Heart right ventricle (tissue), 16 donors: ENCODE results near the gene DRD5. TPM values are rescaled to one million over a fixed set of nuclear protein-coding genes. Genes with fewer than 3 reads are reported as not detected.
A peak's percentile ranks its signal among the peaks of the same experiment; 100 is the strongest.

Source experiments
- ATAC-seq, 8 donors: fragments of 200-7000 bp; cut with Tn5 transposase; one replicate each; pipeline ENCODE4 v1.9.1; 2020; ENCODE audit warnings: mild to moderate bottlenecking in 8 of 8, moderate library complexity in 8 of 8, moderate number of reproducible peaks in 1 of 8
- DNase-seq, 2 donors: peaks; one replicate each; pipeline ENCODE4 v3.0.0-alpha.2; 2020
- H3K27ac ChIP-seq, 10 donors: fragments of 200-600 bp; sonication (generic) in 2 of 10; one replicate each; pipeline versions ENCODE4 v1.5.0 to v1.8.0; 2020 to 2022; ENCODE audit warnings: mild to moderate bottlenecking in 3 of 10
- H3K27me3 ChIP-seq, 7 donors: fragments of 200-600 bp; one replicate each; pipeline ENCODE4 v1.8.0; 2021 to 2022; ENCODE audit warnings: mild to moderate bottlenecking in 2 of 7
- H3K36me3 ChIP-seq, 9 donors: fragments of 200-600 bp; sonication (generic) in 1 of 9; one replicate each; pipeline versions ENCODE4 v1.5.0 to v1.8.0; 2020 to 2022; ENCODE audit warnings: mild to moderate bottlenecking in 2 of 9
- H3K4me1 ChIP-seq, 9 donors: fragments of 200-600 bp; sonication (generic) in 1 of 9; one replicate each; pipeline versions ENCODE4 v1.5.0 to v1.8.0; 2020 to 2022; ENCODE audit warnings: mild to moderate bottlenecking in 4 of 9
- H3K4me3 ChIP-seq, 10 donors: fragments of 200-600 bp; sonication (generic) in 2 of 10; one replicate each; pipeline versions ENCODE4 v1.5.0 to v1.8.0; 2020 to 2022; ENCODE audit warnings: mild to moderate bottlenecking in 7 of 10, moderate library complexity in 2 of 10
- H3K9me3 ChIP-seq, 11 donors: fragments of 200-600 bp in 10 of 11; sonication (generic) in 2 of 11; one replicate each; pipeline versions ENCODE4 v1.5.0 to v1.8.0; 2013 to 2022; ENCODE audit warnings: mild to moderate bottlenecking in 2 of 11, control low read depth in 1 of 11, moderate library complexity in 1 of 11
- CTCF ChIP-seq, 9 donors: fragments of 200-600 bp; sonication (generic) in 2 of 9; IDR thresholded peaks; one replicate each; pipeline versions ENCODE4 v1.5.0 to v1.8.0; 2021 to 2022; ENCODE audit warnings: antibody characterized with exemption in 9 of 9, mild to moderate bottlenecking in 5 of 9, moderate library complexity in 1 of 9
- WGBS, 2 donors: extraction: QIAGEN DNeasy Blood & Tissue Kit; methylation state at CpG; one replicate each; pipeline ENCODE4 v1.1.7; 2013; ENCODE audit warnings: inconsistent platforms in 1 of 2; 5-methylcytosine and 5-hydroxymethylcytosine counted together
- intact Hi-C, 10 donors: fragments of 100-400 bp; cut with DNase I; formaldehyde crosslinking; loops; one replicate each; pipeline versions ENCODE4 v1.11.1 to v1.14.2; 2022
- polyA plus RNA-seq, 2 donors: library from polyadenylated mRNA; stranded (reverse); fragments of 200-250 nt; gene quantifications; one replicate each; pipeline ENCODE4 v1.2.3, GENCODE V29; 2013
- total RNA-seq, 10 donors: library from RNA; stranded (reverse); fragmentation: NEBNext Ultra II Directional in 3 of 10; extraction: Animal tissue kit (Norgen Biotek cat#: 25700) in 3 of 10; gene quantifications; one replicate each; pipeline versions ENCODE4 v1.2.1 to v1.2.4, GENCODE V29; 2021 to 2023
- donor health status: Arrhythmogenic right ventricular cardiomyopathy.
- donor health status: ischemic (EF 13 %, LVEDD 7.1; RV severe dilation, severe dysfunction).
- donor health status: healthy with polysubstance abuse.
- donor health status: DM: no; HTN: yes; CAD: no.
- donor health status: DM: no; HTN: no; CAD: no.
- donor health status: ischemic (EF 25% LVEDD 6.9; RV normal size, moderate dysfunction).
- donor health status: ischemic (EF 25% LVEDD 5.7; RV mildly dilated, moderate dysfunction).
- donor health status: healthy.
- donor health status: DM: yes; HTN: yes; CAD: no.
- donor health status: Ischemic cardiomyopathy.
- donor health status: ischemic (EF 35%, LVEDD 5.7; RV mildly dilated, moderate dysfunction).
- donor health status: nonischemic (EF 11% LVEDD 7.7; RV severe dilation, severe dysfunction).
- donor health status: DM: yes; HTN: yes; CAD: no.
- donor health status: PGD.
- donor health status: ischemic (EF 29% LVEDD 5.4; RV normal size, mild dysfunction).
- donor health status: nonischemic (EF 23%, LVEDD 6.1; RV moderate dilation, normal function).

Gene DRD5
- total and polyA plus RNA-seq, 12 donors: 0.07 TPM; not detected in 11

- 75 to 85% methylated on average over 3 of the region's 3 CpGs for WGBS, 2 donors
Observed at GRCh38 chr4:9811806-9812205, 30.4 kb downstream of the DRD5 start.

GRCh38 chr4:9812501-9813340, 31.3 kb downstream of the DRD5 start:
- Histone ChIP-seq H3K36me3 (no peaks in the 10 kb centered on the region), H3K4me3 (no peak overlapping the region), H3K9me3 (no peaks in the 10 kb centered on the region), H3K27me3 (no peaks in the 10 kb centered on the region), H3K4me1 (peaks cover 0 to 13% (median 0%) of the 10 kb centered on the region in 9 donors), H3K27ac (no peak overlapping the region)
- DNase-seq (no peak), ATAC-seq (peak in 7 of 8 donors; percentile 18 to 76 (median 50))
- TF ChIP-seq CTCF (IDR thresholded peaks at IDR 0.05): no peak
- intact Hi-C loops: no loop called here
- WGBS, 2 donors: 42 to 48% methylated on average over 4 of the region's 4 CpGs

More at GRCh38 chr4:9811806-9812205, 30.4 kb downstream of the DRD5 start:
- ATAC-seq: no peak
- Histone ChIP-seq H3K27me3 (no peaks in the 10 kb centered on the region), H3K4me1 (peaks cover 0 to 13% (median 0%) of the 10 kb centered on the region in 9 donors), H3K9me3 (no peaks in the 10 kb centered on the region), H3K36me3 (no peaks in the 10 kb centered on the region), H3K27ac (no peak overlapping the region), H3K4me3 (no peak overlapping the region)
- DNase-seq: no peak
- intact Hi-C loops: no loop called here
- TF ChIP-seq CTCF (IDR thresholded peaks at IDR 0.05): no peak

- DNase-seq: no peak
- Histone ChIP-seq H3K27ac (no peak overlapping the region), H3K4me1 (peaks cover 0 to 13% (median 0%) of the 10 kb centered on the region in 9 donors), H3K4me3 (no peak overlapping the region), H3K9me3 (peaks cover 0 to 6% (median 0%) of the 10 kb centered on the region in 11 donors), H3K27me3 (no peaks in the 10 kb centered on the region), H3K36me3 (no peaks in the 10 kb centered on the region)
- 93 to 98% methylated on average over 3 of the region's 3 CpGs for WGBS, 2 donors
- ATAC-seq: no peak
- intact Hi-C loops: no loop called here
- TF ChIP-seq CTCF (IDR thresholded peaks at IDR 0.05): no peak
Observed at GRCh38 chr4:9816285-9816684, 34.9 kb downstream of the DRD5 start.

- H3K36me3 ChIP-seq: no peaks in the 10 kb centered on the region
- ATAC-seq (no peak), DNase-seq (no peak)
- intact Hi-C loops: no loop called here
- H3K4me1 ChIP-seq: no peaks in the 10 kb centered on the region
- H3K27me3 ChIP-seq: no peaks in the 10 kb centered on the region
- no peak overlapping the region for H3K27ac ChIP-seq
- H3K9me3 ChIP-seq: peaks cover 0 to 6% (median 0%) of the 10 kb centered on the region in 11 donors
- no peak overlapping the region for H3K4me3 ChIP-seq
- 73 to 74% methylated on average over 5 of the region's 5 CpGs for WGBS, 2 donors
- no peak for TF ChIP-seq CTCF (IDR thresholded peaks at IDR 0.05)
Observed at GRCh38 chr4:9820343-9820742, 38.9 kb downstream of the DRD5 start.
